GM18499 (cell line): Measurements from ENCODE around the gene ZCCHC24.
"Not testable (repeated sequence)": the region's sequence is repeated elsewhere in the genome, so short reads cannot be mapped to it uniquely, and the experiment has no call there.

ENCODE experiments used
- ATAC-seq: cut with Tn5 transposase; IDR thresholded peaks from one replicate; pipeline ENCODE4 v1.9.1; 2021; ENCODE audit warnings: moderate number of reproducible peaks; ENCODE audit not compliant: insufficient read depth, unreplicated experiment

Gene ZCCHC24

GRCh38 chr10:79337783-79338469, 107.5 kb downstream of the ZCCHC24 start:
- not testable (repeated sequence) for ATAC-seq

- ATAC-seq = no peak
Observed at GRCh38 chr10:79336739-79337138, 108.7 kb downstream of the ZCCHC24 start.

- no peak for ATAC-seq
Observed at GRCh38 chr10:79336276-79336675, 109.1 kb downstream of the ZCCHC24 start.

- no peak for ATAC-seq
Observed at GRCh38 chr10:79335470-79336235, 109.8 kb downstream of the ZCCHC24 start.

- no peak for ATAC-seq
Observed at GRCh38 chr10:79335094-79335469, 110.3 kb downstream of the ZCCHC24 start.

- no peak for ATAC-seq
Observed at GRCh38 chr10:79334573-79334972, 110.9 kb downstream of the ZCCHC24 start.

- no peak for ATAC-seq
Observed at GRCh38 chr10:79333513-79333912, 111.9 kb downstream of the ZCCHC24 start.

GRCh38 chr10:79332610-79333315, 112.7 kb downstream of the ZCCHC24 start:
- not testable (repeated sequence) for ATAC-seq
